ENCODE data around the gene SYT17.
"Not testable (repeated sequence)": the region's sequence is repeated elsewhere in the genome, so short reads cannot be mapped to it uniquely, and the experiment has no call there.

Gene SYT17

GRCh38 chr16:19173649-19174383 is 5.8 kb downstream of the SYT17 start:
- DNase-seq (ENCODE audit: low spot score): no peak

GRCh38 chr16:19174478-19174877 is 6.4 kb downstream of the SYT17 start:
- DNase-seq (ENCODE audit: low spot score): no peak

GRCh38 chr16:19175492-19176262 is 7.6 kb downstream of the SYT17 start:
- no peak for DNase-seq (ENCODE audit: low spot score)

DNA sequence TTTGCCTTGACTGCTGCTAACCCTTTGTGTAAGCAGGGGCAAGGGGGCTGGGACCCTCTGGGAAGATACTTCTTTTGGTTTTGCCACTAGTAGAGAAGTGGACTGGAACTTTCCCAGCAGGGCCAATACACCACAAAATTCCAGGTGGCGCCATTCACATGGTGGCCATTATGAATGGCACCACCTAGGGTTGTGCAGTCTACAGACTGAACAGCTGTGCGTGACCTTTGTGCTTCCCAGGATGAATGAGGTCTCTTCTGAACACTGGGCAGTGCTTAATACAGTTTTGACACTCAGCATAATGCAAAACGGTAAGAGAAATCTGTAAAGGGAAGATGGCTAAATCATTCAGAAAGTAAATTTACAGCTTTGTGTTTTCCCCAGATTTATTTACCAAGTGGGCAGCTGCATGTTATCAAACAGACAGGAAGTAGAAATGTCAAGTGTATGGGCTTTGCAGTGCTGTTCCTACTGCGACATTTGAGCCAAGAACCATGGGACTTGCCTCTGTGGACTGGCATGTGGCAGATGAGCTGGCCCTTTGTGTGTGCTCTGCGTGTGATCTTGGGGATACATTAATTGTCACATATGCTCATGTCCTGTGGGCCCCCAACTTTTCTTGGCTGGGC is 9.2 kb downstream of the SYT17 start:
- no peak for DNase-seq (ENCODE audit: low spot score)

- peak; percentile 19 for DNase-seq (ENCODE audit: low spot score)
Observed at GRCh38 chr16:19179546-19180490, 11.8 kb downstream of the SYT17 start.

GRCh38 chr16:19180741-19181140 is 12.7 kb downstream of the SYT17 start:
- no peak for DNase-seq (ENCODE audit: low spot score)

GRCh38 chr16:19182481-19182880 is 14.4 kb downstream of the SYT17 start:
- no peak for DNase-seq (ENCODE audit: low spot score)

- no peak for DNase-seq (ENCODE audit: low spot score)
Observed at GRCh38 chr16:19183187-19183586, 15.1 kb downstream of the SYT17 start.

- DNase-seq (ENCODE audit: low spot score): no peak
Observed at GRCh38 chr16:19184823-19185509, 16.9 kb downstream of the SYT17 start.

DNA sequence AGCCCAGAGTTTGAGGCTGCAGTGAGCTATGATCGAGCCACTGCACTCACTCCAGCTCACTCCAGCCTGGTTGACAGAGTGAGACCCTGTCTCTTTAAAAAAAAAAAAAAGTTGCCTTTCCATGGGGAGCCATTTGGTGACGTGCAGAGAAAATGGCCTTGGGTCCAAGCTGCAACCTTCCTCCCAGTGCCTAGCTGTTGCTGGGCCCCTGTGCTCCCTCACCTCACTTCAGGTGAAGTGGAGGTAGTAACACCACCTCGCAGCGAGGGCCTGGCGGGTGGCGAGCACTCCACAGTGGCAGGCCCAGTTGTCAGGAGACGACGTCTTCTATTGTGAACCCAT is 17.4 kb downstream of the SYT17 start:
- no peak for DNase-seq (ENCODE audit: low spot score)

DNA sequence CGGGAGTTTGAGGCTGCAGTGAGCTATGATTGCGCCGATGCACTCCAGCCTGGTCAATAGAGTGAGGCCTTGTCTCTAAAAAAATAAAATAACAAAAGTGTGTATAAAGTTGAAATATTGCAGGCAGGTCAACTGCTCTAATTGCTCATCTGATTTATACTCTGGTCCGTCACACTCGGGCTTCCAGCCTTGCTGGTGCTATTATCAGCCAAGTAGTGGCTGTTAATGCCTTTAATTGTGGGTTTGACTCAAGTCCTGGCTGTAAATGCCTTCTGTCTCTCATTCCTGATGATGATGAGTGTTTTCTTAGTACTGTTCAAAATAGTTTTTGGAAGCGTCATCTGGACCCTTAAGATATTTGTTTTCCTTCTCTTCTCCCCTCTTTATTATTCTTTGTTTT is 18.4 kb downstream of the SYT17 start:
- no peak for DNase-seq (ENCODE audit: low spot score)

DNA sequence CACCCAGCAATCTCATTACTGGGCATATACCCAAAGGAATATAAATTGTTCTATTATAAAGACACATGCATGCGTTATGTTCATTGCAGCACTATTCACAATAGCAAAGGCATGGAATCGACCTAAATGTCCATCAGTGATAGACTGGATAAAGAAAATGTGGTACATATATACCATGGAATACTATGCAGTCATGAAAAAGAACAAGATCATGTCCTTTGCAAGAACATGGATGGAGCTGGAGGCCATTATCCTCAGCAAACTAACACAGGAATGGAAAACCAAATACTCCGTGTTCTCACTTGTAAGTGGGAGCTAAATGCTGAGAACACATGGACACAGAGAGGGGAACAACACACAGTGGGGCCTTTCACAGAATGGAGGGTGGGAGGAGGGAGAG is 19.9 kb downstream of the SYT17 start:
- not testable (repeated sequence) for DNase-seq (ENCODE audit: low spot score)

GRCh38 chr16:19188406-19188805 is 20.4 kb downstream of the SYT17 start:
- DNase-seq (ENCODE audit: low spot score): no peak

GRCh38 chr16:19192865-19193264 is 24.8 kb downstream of the SYT17 start:
- DNase-seq (ENCODE audit: low spot score): no peak

- no peak for DNase-seq (ENCODE audit: low spot score)
Observed at GRCh38 chr16:19196871-19197270, 28.8 kb downstream of the SYT17 start.

DNA sequence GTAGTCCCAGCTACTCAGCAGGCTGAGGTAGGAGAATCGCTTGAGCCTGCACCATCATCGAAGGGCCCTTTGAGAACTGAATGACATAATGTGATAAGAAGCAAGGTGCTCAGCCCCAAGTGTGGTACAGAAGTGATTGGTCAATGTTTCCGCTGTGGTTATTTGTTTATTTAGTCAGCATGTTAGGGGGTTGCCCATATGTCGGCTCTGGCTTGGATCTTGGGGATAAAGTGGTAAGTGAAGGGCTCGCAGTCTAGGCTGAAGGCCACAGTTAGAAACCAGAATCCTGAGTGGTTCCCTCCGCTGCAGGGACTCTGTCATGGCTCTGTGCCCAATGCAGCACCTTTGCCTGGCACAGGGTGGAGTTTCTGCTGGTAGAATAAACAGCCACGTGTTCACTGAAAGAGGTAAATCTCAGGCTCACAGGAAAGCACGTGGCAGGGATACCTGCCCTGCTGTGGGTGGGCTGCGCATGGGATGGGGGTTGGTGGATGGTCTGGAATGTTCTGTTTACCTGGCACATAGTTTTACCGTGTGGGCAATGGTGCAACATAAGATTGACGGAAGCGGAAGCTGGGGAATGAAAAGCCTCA is 35.4 kb downstream of the SYT17 start:
- DNase-seq (ENCODE audit: low spot score): no peak

GRCh38 chr16:19210280-19210924 is 42.4 kb downstream of the SYT17 start:
- no peak for DNase-seq (ENCODE audit: low spot score)

DNA sequence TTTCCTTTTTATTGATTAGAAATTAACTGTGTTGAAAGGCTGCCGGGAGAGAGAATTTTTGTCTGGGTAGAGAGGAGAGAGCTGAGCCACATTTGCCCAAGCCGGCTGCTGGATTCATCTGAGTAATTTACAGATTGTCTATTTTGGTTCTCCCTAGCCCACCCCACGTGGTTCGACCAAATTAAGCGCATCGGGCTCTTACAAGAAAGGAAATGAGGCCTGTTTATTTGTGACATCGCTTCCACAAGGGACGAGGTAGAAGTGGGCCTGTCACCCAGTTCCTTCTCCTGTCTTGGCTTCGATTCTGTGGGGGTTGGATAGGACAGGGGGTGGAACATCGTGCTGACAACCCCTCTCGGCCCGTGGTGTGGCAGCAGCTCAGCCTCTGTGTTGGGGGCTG is 42.9 kb downstream of the SYT17 start:
- no peak for DNase-seq (ENCODE audit: low spot score)

DNA sequence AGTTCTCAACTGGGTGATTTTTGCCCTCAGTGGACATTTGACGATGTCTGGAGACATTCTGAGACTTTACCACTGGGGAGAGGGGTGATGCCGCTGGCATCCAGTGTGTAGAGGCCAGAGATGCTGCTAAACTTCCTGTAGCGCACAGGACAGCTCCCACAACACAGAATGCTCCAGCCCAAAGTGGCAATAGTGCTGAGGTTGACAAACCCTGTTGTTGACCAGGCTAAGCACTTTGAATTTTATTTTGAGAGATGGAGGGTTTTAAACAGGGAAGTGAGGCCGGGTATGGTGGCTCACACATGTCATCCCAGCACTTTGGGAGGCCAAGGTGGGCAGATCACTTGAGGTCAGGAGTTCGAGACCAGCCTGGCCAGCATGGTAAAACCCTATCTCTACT is 44.0 kb downstream of the SYT17 start:
- no peak for DNase-seq (ENCODE audit: low spot score)

DNA sequence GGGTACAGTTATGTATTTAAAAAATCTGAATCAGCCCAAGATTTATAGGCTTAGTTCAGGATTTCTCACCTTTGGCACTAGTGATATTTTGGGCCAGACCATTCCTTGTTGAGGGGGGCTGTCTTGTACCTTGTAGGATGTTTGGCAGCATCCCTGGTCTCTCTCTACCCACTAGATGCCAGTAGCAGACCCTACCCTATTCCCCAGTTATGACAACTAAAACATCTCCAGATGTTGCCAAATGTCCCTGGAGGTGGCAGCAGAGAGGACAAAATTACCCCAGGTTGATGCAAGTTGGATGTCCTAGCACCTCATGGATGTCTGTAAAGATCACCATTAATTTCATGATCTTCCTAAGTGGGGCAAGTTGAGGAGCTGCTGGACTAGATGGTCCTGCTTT is 45.8 kb downstream of the SYT17 start:
- DNase-seq (ENCODE audit: low spot score): no peak

- no peak for DNase-seq (ENCODE audit: low spot score)
Observed at GRCh38 chr16:19215705-19216104, 47.7 kb downstream of the SYT17 start.

Measured in cerebellar cortex (tissue), 1 donor.